ENCODE measurements around the gene RPTOR. TPM values are rescaled to one million over a fixed set of nuclear protein-coding genes. Genes with fewer than 3 reads are reported as not detected.
"Not testable (repeated sequence)": the region's sequence is repeated elsewhere in the genome, so short reads cannot be mapped to it uniquely, and the experiment has no call there.

Gene RPTOR
- total RNA-seq, 3 donors from 2014 or later: 21.4 to 27.5 (median 23.6) TPM

GRCh38 chr17:80575057-80575875 lies 30.6 kb downstream of the RPTOR start:
- intact Hi-C loops (cut with DNase I; ENCODE audit: low total_unique reads): no loop called here
- Histone ChIP-seq H3K4me3 (no peak overlapping the region), H3K4me1 (no peaks in the 10 kb centered on the region), H3K9me3 (peaks cover 0 to 3% of the 10 kb centered on the region in 2 donors), H3K27me3 (no peaks in the 10 kb centered on the region), H3K27ac (no peak overlapping the region), H3K36me3 (no peaks in the 10 kb centered on the region)
- TF ChIP-seq POLR2AphosphoS5 (IDR thresholded peaks at IDR 0.05): peak in 1 of 3 donors; percentile 16
- TF ChIP-seq POLR2A (IDR thresholded peaks at IDR 0.05): no peak
- TF ChIP-seq, protein P1, sequence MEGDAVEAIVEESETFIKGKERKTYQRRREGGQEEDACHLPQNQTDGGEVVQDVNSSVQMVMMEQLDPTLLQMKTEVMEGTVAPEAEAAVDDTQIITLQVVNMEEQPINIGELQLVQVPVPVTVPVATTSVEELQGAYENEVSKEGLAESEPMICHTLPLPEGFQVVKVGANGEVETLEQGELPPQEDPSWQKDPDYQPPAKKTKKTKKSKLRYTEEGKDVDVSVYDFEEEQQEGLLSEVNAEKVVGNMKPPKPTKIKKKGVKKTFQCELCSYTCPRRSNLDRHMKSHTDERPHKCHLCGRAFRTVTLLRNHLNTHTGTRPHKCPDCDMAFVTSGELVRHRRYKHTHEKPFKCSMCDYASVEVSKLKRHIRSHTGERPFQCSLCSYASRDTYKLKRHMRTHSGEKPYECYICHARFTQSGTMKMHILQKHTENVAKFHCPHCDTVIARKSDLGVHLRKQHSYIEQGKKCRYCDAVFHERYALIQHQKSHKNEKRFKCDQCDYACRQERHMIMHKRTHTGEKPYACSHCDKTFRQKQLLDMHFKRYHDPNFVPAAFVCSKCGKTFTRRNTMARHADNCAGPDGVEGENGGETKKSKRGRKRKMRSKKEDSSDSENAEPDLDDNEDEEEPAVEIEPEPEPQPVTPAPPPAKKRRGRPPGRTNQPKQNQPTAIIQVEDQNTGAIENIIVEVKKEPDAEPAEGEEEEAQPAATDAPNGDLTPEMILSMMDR (IDR thresholded peaks at IDR 0.05): peak; percentile 52 to 96 (median 92)
- peak; percentile 53 to 77 for DNase-seq (ENCODE audit: low spot score in 2 of 2)

- no peaks in the 10 kb centered on the region for H3K27me3 ChIP-seq
- no peaks in the 10 kb centered on the region for H3K4me1 ChIP-seq
- TF ChIP-seq, protein P1 (IDR thresholded peaks at IDR 0.05): no peak
- no peak for TF ChIP-seq POLR2A (IDR thresholded peaks at IDR 0.05)
- TF ChIP-seq POLR2AphosphoS5 (IDR thresholded peaks at IDR 0.05): no peak
- no peak for DNase-seq (ENCODE audit: low spot score in 2 of 2)
- H3K4me3 ChIP-seq: no peak overlapping the region
- no peaks in the 10 kb centered on the region for H3K36me3 ChIP-seq
- H3K27ac ChIP-seq: no peak overlapping the region
- intact Hi-C loops (cut with DNase I; ENCODE audit: low total_unique reads): no loop called here
- no peaks in the 10 kb centered on the region for H3K9me3 ChIP-seq
Measured at GRCh38 chr17:80577876-80578570, 33.4 kb downstream of the RPTOR start.

DNA sequence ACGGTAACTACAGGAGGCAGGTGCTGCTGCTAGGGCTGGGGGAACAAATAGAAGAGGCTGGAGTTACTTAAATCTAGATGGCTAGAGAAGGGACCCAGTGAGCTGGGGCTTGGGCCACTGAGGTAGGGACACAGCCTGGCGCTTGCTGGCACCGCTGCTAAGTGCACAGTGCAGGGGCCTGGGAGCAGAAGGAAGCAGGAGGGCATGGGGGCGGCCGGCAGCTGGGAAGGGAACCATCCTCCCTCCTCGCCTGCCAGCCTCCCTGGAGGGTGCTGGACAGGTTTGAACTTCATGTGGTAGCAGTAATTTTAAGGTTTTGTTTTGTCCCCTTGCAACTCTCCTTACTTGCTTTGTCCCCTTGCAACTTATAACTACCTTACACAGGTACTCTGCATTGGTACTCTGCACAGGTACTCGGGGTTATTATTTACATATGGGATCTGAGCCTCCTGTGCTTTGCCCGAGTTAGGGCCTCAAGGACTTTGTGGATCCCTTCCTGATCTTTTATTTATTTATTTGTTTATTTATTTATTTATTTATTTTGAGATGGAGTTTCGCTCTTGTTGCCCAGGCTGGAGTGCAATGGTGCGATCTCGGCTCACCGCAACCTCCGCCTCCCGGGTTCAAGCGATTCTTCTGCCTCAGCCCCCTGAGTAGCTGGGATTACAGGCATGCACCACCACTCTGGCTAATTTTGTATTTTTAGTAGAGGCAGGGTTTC lies 34.2 kb downstream of the RPTOR start:
- H3K36me3 ChIP-seq; H3K27ac ChIP-seq; H3K4me1 ChIP-seq; H3K27me3 ChIP-seq; intact Hi-C loops (cut with DNase I; ENCODE audit: low total_unique reads); H3K4me3 ChIP-seq; DNase-seq (ENCODE audit: low spot score in 2 of 2); H3K9me3 ChIP-seq: not testable (repeated sequence)

DNA sequence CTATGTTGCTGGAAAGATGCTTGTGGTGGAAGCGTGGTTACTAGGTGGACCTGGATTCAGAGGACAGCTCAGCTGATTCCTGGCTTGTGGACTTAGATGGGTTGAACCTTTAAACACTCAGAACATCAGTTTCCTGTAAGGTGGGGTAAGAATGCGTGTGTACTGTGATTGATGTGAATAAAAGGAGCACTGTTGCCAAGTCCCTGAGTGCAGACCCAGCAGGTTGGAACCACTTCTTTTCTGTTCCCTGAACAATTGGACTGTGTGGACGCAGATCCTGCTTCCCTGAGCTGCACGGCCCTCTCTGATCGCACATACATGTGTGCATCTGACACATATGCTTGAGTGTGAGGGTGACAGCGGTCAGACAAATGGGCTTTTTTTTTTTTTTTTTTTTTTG lies 37.5 kb downstream of the RPTOR start:
- no peak for DNase-seq (ENCODE audit: low spot score in 2 of 2)
- intact Hi-C loops (cut with DNase I; ENCODE audit: low total_unique reads): no loop called here

More for the DNA sequence above, 37.5 kb downstream of the RPTOR start:
- Histone ChIP-seq H3K9me3 (no peaks in the 10 kb centered on the region), H3K4me1 (no peaks in the 10 kb centered on the region), H3K36me3 (no peaks in the 10 kb centered on the region), H3K27ac (no peak overlapping the region), H3K27me3 (no peaks in the 10 kb centered on the region), H3K4me3 (no peak overlapping the region)
- TF ChIP-seq POLR2A (IDR thresholded peaks at IDR 0.05) (no peak), POLR2AphosphoS5 (IDR thresholded peaks at IDR 0.05) (no peak)
- TF ChIP-seq, protein P1 (IDR thresholded peaks at IDR 0.05): no peak
